Thoracic aorta (tissue), 2 donors: Measurements from ENCODE around the gene LTN1. TPM values are rescaled to one million over a fixed set of nuclear protein-coding genes. Genes with fewer than 3 reads are reported as not detected.
A peak's percentile ranks its signal among the peaks of the same experiment; 100 is the strongest.

Experiments used
- ATAC-seq: fragments of 150-250 bp; one replicate; pipeline ENCODE4 v1.8.0; 2017; ENCODE audit warnings: low read depth; ENCODE audit not compliant: insufficient number of reproducible peaks, low FRiP score
- DNase-seq: peaks from one replicate; pipeline ENCODE4 v3.0.0-alpha.2; 2020; ENCODE audit warnings: low spot score
- H3K27ac ChIP-seq, 2 donors: fragments of 200-600 bp; sonication (generic); 1 replicate in 1 of 2; 2 replicates in 1 of 2; pipeline ENCODE4 v1.5.1; 2016; ENCODE audit warnings: mild to moderate bottlenecking in 2 of 2, moderate library complexity in 2 of 2
- H3K27me3 ChIP-seq: fragments of 200-600 bp; sonication (generic); replicated peaks from 2 replicates; pipeline ENCODE4 v1.6.0; 2016; ENCODE audit warnings: mild to moderate bottlenecking; ENCODE audit not compliant: insufficient read depth
- H3K36me3 ChIP-seq: fragments of 200-600 bp; sonication (generic); one replicate; pipeline ENCODE4 v1.5.1; 2016
- H3K4me1 ChIP-seq, 2 donors: fragments of 200-600 bp; sonication (generic); 1 replicate in 1 of 2; 2 replicates in 1 of 2; pipeline versions ENCODE4 v1.5.1 to v1.6.0; 2016; ENCODE audit warnings: low read depth in 2 of 2, mild to moderate bottlenecking in 1 of 2; ENCODE audit not compliant: control insufficient read depth in 1 of 2
- H3K4me3 ChIP-seq: fragments of 200-600 bp; sonication (generic); 2 replicates; pipeline ENCODE4 v1.5.1; 2016; ENCODE audit warnings: mild to moderate bottlenecking
- H3K9me3 ChIP-seq: fragments of 200-600 bp; sonication (generic); 2 replicates; pipeline ENCODE4 v1.5.1; 2016
- total RNA-seq, 2 donors: library from RNA; depleted of rRNA; stranded (reverse); fragments of >200 nt; gene quantifications; one replicate each; pipeline versions ENCODE4 v1.1.0 to v1.2.3, GENCODE V29; 2016
- TF ChIP-seq, protein P1 (sequence below): fragments of 200-600 bp; sonication (generic); IDR thresholded peaks from one replicate; pipeline ENCODE4 v1.5.1; 2019; ENCODE audit warnings: antibody characterized with exemption

The LTN1 gene
- total RNA-seq, 2 donors from 2014 or later = 23.4 to 26.8 TPM

DNA sequence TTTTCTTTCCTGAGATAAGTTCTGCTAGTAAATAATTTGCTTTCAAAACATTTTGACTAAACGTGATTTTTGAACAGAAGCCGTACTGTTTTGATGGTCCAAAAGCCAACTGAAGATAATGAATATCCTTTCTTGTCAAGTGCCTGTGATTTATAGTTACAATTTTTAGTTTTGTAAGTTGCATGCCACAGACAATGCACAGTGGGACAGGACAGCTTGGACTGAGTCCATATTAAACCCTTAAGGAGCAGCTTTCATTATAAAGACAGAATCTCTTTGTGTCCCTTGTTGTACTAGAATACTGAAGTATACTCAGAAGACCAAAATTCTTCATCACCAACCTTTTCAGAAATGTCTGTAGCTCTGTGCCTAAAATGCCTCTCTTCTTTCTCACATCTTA, 92.2 kb downstream of the LTN1 start:
- H3K27ac ChIP-seq = peak overlapping the region; percentile 52 to 75
- H3K9me3 ChIP-seq = no peaks in the 10 kb centered on the region
- peak overlapping the region; percentile 7 for H3K4me3 ChIP-seq
- ATAC-seq = no peak
- DNase-seq = no peak
- peaks cover 18 to 42% of the 10 kb centered on the region in 2 donors for H3K4me1 ChIP-seq
- H3K36me3 ChIP-seq = no peaks in the 10 kb centered on the region
- TF ChIP-seq, protein P1, sequence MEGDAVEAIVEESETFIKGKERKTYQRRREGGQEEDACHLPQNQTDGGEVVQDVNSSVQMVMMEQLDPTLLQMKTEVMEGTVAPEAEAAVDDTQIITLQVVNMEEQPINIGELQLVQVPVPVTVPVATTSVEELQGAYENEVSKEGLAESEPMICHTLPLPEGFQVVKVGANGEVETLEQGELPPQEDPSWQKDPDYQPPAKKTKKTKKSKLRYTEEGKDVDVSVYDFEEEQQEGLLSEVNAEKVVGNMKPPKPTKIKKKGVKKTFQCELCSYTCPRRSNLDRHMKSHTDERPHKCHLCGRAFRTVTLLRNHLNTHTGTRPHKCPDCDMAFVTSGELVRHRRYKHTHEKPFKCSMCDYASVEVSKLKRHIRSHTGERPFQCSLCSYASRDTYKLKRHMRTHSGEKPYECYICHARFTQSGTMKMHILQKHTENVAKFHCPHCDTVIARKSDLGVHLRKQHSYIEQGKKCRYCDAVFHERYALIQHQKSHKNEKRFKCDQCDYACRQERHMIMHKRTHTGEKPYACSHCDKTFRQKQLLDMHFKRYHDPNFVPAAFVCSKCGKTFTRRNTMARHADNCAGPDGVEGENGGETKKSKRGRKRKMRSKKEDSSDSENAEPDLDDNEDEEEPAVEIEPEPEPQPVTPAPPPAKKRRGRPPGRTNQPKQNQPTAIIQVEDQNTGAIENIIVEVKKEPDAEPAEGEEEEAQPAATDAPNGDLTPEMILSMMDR = no peak
- no peaks in the 10 kb centered on the region for H3K27me3 ChIP-seq

DNA sequence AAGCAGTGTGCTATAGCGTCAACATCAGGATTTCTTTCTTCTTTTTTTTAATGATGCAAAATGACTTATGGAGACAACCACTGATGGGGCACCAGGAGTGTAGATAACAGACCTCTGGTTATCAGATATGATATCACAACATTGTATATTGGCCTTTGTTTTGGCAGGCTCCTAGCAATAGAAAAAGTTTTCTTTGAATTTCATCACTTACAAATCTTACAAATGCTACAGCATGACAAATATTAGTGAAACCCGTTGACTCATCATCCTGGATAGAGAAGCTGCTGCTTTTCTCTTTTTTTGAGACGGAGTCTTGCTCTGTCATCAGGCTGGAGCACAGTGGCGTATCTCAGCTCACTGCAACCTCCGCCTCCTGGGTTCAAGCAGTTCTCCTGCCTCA, 92.9 kb downstream of the LTN1 start:
- Histone ChIP-seq H3K27me3 (no peaks in the 10 kb centered on the region), H3K36me3 (no peaks in the 10 kb centered on the region), H3K27ac (peak overlapping the region; percentile 52 to 75), H3K9me3 (no peaks in the 10 kb centered on the region), H3K4me1 (peaks cover 18 to 35% of the 10 kb centered on the region in 2 donors), H3K4me3 (peak overlapping the region; percentile 52)
- DNase-seq (no peak), ATAC-seq (no peak)
- TF ChIP-seq, protein P1 = no peak

DNA sequence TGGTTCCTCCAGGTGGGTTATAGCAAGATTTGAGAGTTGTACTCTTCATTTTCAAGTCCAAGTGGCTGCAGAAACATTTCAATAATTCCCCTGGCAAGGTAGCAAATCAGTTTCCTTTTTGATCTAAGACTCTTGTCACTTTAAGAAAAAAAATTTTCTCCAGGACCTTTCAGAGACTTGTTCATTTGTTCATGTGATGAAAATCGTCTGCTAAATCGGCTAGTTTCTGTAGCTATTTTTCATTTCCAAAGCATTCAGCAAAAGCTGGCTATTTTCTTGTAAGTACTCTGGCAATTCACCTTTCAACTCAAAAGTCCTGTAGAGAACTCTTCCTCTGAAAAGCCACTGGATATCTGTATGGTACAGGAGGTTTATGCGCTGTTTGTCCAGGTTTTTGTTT, 93.5 kb downstream of the LTN1 start:
- DNase-seq (no peak), ATAC-seq (no peak)
- TF ChIP-seq, protein P1 = no peak
- H3K9me3 ChIP-seq = no peaks in the 10 kb centered on the region
- peak overlapping the region; percentile 52 for H3K4me3 ChIP-seq
- peak overlapping the region; percentile 52 to 75 for H3K27ac ChIP-seq
- H3K36me3 ChIP-seq = no peaks in the 10 kb centered on the region
- H3K27me3 ChIP-seq = no peaks in the 10 kb centered on the region
- peaks cover 18 to 34% of the 10 kb centered on the region in 2 donors for H3K4me1 ChIP-seq

DNA sequence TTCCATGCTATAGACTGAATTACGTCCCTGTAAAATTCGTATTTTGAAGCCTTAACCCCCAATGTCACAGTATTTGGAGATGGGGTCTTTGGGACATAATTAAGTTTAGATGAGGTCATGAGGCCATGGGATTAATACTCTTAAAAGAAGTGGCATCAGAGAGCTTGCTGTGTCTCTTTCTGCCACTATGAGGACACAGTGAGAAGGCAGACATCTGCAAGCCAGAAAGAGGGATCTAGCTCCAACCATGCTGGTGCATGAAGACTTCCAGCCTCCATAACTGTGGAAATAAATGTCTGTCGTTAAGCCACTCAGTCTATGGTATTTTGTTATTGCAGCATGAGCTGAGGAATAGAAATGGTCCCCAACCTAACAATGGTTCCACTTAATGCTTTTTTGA, 99.0 kb downstream of the LTN1 start:
- Histone ChIP-seq H3K4me1 (peaks cover 11 to 35% of the 10 kb centered on the region in 2 donors), H3K27me3 (no peaks in the 10 kb centered on the region), H3K36me3 (no peaks in the 10 kb centered on the region), H3K4me3 (no peak overlapping the region), H3K9me3 (no peaks in the 10 kb centered on the region), H3K27ac (peak overlapping the region; percentile 40 to 60)
- DNase-seq (no peak), ATAC-seq (no peak)
- TF ChIP-seq, protein P1 = no peak

DNA sequence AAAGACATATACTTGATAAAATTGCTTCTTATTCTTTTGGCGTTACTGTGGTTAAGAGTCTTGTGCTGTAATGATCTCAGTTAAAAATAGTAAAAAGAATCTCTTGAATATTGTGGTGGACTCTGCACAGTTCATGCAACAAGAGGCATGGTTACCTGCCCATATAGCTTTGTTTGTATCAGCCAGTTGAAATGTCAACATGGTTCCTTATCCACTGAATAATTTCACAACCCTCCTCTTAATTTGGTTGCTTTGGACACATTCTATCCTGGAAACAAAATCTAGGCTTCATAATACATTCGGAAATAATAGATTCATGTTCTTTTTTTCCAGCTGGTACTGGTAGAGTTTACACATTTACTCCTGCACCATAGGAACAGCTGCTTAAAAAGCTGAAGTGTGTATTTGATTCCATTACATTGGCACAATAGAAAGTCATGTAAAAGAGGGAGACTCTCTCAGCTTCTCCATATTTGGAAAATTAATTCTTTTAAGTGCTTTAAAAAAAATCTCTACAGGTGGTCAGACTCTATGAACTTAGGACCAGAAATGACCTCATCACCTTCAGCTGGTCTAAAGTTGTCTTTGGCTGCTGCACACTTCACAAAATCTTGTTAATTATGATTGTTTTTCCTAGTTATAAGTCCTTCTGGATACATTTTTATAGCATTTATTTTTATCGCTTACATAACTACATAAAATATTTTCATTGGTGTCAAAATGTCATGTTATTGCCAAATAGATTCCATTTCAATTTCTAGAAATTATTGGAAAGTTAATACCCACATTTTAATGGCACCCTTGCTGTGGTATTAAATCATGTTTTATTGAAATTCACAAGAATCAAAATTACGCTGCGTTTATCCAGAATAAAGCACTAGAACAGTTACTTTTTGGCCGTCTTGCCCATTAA, 100.2 kb downstream of the LTN1 start:
- no peak for ATAC-seq
- Histone ChIP-seq H3K4me1 (peaks cover 3 to 22% of the 10 kb centered on the region in 2 donors), H3K27me3 (no peaks in the 10 kb centered on the region), H3K4me3 (no peak overlapping the region), H3K36me3 (no peaks in the 10 kb centered on the region), H3K9me3 (no peaks in the 10 kb centered on the region), H3K27ac (peak overlapping the region; percentile 40 to 60)
- DNase-seq = no peak
- TF ChIP-seq, protein P1 = no peak
